Subcutaneous adipose tissue (tissue), 4 donors: ENCODE results near the gene TRMT1. TPM values are rescaled to one million over a fixed set of nuclear protein-coding genes. Genes with fewer than 3 reads are reported as not detected.

Source experiments
- total RNA-seq, 4 donors: library from RNA; depleted of rRNA; stranded (reverse); fragments of >200 nt; gene quantifications; one replicate each; pipeline ENCODE4 v1.1.0, GENCODE V29; 2016
- TF ChIP-seq, protein P1 (sequence below): fragments of 450-650 bp; IDR thresholded peaks from one replicate; pipeline ENCODE4 v1.5.1; 2016; ENCODE audit warnings: low read depth, mild to moderate bottlenecking, control low read depth, antibody characterized with exemption, moderate library complexity

Gene TRMT1
- total RNA-seq, 4 donors from 2014 or later, result 19.5 to 35.6 (median 27.2) TPM

GRCh38 chr19:13073263-13073662 is 43.3 kb downstream of the TRMT1 start:
- TF ChIP-seq, protein P1, sequence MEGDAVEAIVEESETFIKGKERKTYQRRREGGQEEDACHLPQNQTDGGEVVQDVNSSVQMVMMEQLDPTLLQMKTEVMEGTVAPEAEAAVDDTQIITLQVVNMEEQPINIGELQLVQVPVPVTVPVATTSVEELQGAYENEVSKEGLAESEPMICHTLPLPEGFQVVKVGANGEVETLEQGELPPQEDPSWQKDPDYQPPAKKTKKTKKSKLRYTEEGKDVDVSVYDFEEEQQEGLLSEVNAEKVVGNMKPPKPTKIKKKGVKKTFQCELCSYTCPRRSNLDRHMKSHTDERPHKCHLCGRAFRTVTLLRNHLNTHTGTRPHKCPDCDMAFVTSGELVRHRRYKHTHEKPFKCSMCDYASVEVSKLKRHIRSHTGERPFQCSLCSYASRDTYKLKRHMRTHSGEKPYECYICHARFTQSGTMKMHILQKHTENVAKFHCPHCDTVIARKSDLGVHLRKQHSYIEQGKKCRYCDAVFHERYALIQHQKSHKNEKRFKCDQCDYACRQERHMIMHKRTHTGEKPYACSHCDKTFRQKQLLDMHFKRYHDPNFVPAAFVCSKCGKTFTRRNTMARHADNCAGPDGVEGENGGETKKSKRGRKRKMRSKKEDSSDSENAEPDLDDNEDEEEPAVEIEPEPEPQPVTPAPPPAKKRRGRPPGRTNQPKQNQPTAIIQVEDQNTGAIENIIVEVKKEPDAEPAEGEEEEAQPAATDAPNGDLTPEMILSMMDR, result no peak

GRCh38 chr19:13072188-13072908 is 44.2 kb downstream of the TRMT1 start:
- TF ChIP-seq, protein P1, result no peak

DNA sequence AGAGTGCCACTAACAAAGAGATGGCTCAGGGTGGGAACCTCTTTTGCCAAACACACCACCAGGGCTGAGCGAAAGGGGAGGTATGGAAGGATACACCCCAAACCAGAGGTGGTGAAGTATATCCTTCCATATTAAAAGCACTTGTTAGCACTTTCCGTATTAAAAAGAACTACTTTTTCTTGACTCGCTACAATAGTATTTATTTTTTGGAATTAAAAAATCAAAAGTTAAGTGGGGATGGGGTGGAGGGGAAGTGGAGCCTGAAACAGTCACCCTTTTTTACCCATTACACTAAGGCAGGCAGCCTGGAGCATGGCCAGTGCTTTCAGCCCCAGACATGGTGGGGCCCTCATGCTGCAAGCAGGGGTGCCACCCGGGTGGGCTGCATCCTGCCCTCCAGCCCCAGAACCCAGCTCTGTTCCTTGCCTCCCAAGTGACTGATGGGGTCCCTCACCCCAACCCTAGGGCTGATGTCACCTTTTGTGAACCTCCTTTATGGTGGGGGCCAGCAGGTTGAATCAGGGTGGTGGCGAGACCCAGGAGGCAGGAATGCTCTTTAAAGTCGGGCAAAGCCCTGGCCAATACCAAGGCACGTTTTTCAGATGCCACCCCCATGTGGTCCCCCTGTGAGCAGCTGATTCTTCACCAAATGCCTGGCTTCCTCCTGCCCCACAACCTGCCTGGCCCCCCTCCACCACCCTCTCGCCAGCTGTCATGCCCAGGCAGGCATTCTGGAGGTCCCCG is 44.9 kb downstream of the TRMT1 start:
- TF ChIP-seq, protein P1, result no peak

GRCh38 chr19:13070425-13071140 is 46.0 kb downstream of the TRMT1 start:
- TF ChIP-seq, protein P1, result no peak

DNA sequence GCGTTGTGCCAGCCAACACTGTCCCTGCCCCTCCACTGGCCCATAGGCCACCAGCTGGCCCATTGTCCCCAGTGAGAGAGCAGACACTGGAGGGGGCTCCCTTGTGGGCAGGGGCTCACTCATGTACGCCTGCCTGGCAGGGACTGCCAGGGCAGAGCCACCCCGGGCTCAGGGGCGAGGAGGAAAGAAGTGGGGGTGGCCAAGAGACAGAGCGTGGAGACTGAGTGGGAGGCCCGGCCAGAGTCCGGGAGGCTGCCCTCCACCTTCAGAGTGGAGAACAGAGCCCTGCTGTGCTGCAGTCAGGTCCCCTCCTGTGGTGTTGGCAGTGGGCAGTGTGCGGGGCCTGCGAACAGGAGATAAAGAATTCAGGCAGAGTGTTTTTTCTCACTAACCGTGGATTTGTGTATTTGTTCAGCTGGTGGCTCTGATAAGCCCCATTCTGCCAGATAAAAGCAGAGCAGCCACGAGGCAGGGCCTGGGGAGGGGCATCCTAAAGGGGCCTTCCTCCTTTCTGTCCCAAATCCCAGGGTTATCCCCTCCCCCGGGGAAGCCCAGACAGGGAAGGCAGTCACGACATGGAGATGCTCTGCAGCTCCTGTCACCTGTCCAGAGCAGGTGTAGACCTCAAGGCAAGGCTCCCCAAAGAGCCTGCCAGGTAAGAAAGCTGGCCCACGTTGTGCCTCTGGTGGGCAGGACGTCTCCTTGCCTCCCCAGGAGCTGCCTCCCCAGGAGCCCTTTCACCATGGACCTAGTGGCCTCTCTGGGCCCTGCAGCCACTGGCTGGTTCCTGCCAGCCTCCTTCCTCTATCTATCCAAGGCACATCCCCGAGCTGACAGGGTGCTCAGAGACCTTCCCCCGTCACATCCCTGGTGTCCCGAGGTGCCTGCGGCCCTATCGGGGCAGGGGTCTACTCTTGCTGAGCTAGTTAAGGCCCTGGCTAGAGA is 46.9 kb downstream of the TRMT1 start:
- TF ChIP-seq, protein P1, result no peak

DNA sequence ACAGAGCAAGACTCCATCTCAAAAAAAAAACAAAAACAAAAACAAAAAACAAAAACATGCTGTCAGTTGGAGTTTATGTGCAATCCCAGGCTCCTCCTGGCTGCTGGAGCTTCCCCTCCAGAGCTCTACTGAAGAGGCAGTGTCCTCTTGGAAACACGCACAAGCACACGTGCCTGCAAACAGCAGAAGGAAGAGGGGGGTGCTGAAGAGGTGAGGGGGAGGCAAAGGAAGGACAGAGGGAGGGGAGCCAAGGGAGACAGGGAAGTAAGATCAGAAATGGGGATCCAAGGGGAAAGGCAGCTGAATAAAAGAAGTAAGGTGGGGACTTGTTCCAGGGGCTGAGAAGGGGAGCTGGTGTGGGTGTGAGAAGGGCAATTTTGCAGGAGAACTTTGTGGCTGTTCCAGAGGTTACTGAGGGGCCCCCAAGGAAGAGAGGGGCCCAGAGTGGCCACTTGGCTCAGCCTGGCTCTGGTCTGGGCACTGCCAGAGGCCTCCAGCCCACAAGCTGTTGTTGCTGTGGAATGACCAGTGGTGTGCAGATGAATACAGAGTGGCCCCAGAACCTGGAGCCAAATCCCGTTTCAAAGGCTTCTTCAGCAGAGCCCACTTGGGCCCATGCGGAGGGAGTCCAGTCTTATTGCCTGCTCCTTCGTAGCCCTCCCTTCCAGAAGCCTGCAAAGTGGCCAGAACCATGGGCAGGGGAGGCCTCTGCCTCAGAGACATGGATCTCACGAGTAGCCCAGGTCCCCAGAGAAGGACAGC is 48.3 kb downstream of the TRMT1 start:
- TF ChIP-seq, protein P1, result no peak
